ENCODE data around the gene ZCCHC13. TPM values are rescaled to one million over a fixed set of nuclear protein-coding genes. Genes with fewer than 3 reads are reported as not detected.
"Not testable (repeated sequence)": the region's sequence is repeated elsewhere in the genome, so short reads cannot be mapped to it uniquely, and the experiment has no call there.

Gene ZCCHC13
- total and polyA plus RNA-seq, 9 donors, result not detected

DNA sequence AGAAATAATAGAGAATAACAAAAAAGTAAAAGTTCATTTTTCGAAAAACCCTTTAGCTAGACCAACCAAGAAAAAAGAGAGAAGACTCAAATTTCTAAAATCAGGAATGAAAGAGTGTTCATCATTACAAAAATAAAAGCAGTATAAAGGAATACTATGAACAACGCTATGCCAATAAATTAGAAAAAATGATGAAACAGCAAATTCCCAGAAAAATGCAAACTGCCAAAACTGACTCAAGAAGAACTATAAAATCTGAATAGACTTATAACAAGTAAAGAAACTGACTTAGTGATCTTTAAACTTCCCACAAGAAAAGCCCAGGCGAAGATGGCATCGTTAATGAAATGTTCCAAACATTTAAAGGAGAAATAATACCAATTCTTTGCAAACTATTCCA is 3.1 kb upstream of the ZCCHC13 start:
- Histone ChIP-seq H3K9me3 (no peaks in the 10 kb centered on the region), H3K4me3 (no peak overlapping the region), H3K36me3 (no peaks in the 10 kb centered on the region), H3K27me3 (no peaks in the 10 kb centered on the region), H3K4me1 (ENCODE audit: insufficient read depth) (no peaks in the 10 kb centered on the region), H3K27ac (no peak overlapping the region)
- WGBS, 3 donors, result 49 to 56% (median 55%) methylated on average over 4 of the region's 4 CpGs
- DNase-seq, result no peak
- intact Hi-C loops (cut with DNase I), result no loop called here
- TF ChIP-seq EP300 (IDR thresholded peaks at IDR 0.05) (no peak), POLR2A (IDR thresholded peaks at IDR 0.05) (no peak)
- TF ChIP-seq, protein P1, sequence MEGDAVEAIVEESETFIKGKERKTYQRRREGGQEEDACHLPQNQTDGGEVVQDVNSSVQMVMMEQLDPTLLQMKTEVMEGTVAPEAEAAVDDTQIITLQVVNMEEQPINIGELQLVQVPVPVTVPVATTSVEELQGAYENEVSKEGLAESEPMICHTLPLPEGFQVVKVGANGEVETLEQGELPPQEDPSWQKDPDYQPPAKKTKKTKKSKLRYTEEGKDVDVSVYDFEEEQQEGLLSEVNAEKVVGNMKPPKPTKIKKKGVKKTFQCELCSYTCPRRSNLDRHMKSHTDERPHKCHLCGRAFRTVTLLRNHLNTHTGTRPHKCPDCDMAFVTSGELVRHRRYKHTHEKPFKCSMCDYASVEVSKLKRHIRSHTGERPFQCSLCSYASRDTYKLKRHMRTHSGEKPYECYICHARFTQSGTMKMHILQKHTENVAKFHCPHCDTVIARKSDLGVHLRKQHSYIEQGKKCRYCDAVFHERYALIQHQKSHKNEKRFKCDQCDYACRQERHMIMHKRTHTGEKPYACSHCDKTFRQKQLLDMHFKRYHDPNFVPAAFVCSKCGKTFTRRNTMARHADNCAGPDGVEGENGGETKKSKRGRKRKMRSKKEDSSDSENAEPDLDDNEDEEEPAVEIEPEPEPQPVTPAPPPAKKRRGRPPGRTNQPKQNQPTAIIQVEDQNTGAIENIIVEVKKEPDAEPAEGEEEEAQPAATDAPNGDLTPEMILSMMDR (IDR thresholded peaks at IDR 0.05), result no peak

DNA sequence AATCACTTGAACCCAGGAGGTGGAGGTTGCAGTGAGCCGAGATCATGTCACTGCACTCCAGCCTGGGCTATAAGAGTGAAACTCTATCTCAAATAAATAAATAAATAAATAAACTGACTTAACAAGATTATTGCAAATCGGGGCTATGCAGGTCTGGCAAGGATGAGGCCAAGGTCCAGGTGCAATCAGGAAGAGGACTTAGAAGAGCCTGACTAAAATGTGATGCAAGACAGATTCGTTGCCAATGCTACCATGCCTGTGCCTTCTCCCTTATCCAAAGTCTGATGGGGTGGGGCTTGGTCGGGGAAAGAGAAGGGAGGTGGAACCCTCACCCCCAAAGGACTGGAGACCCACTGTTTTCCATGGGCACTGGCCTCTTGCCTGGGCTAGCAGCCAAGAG is 14.7 kb downstream of the ZCCHC13 start:
- Histone ChIP-seq H3K36me3 (no peaks in the 10 kb centered on the region), H3K27ac (no peak overlapping the region), H3K27me3 (no peaks in the 10 kb centered on the region), H3K4me1 (ENCODE audit: insufficient read depth) (no peaks in the 10 kb centered on the region), H3K4me3 (no peak overlapping the region), H3K9me3 (no peaks in the 10 kb centered on the region)
- intact Hi-C loops (cut with DNase I), result no loop called here
- TF ChIP-seq EP300 (IDR thresholded peaks at IDR 0.05), result no peak
- no peak for TF ChIP-seq POLR2A (IDR thresholded peaks at IDR 0.05)
- TF ChIP-seq, protein P1 (IDR thresholded peaks at IDR 0.05), result no peak
- 74 to 82% (median 82%) methylated on average over 4 of the region's 4 CpGs for WGBS, 3 donors
- no peak for DNase-seq

DNA sequence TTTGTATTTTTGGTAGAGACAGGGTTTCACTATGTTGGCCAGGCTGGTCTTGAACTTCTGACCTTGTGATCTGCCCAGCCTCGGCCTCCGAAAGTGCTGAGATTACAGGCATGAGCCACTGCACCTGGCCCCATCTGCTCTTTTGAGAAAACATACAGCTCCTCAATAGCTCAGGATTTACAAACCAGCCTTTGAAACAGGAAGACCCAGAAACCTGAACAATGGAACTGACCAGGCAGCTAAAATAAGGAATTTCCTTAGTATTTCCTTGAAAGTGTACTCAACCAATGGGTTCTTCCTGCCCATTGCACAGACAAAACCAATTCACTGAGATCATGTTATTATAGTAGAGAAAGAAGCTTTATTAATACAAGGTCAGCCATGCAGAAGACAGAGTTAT is 15.3 kb downstream of the ZCCHC13 start:
- intact Hi-C loops (cut with DNase I); H3K4me1 ChIP-seq (ENCODE audit: insufficient read depth); H3K4me3 ChIP-seq; H3K27me3 ChIP-seq; H3K36me3 ChIP-seq; H3K9me3 ChIP-seq; DNase-seq; H3K27ac ChIP-seq: not testable (repeated sequence)
- WGBS, 3 donors, result 63 to 100% (median 67%) methylated on average over 2 of the region's 2 CpGs

DNA sequence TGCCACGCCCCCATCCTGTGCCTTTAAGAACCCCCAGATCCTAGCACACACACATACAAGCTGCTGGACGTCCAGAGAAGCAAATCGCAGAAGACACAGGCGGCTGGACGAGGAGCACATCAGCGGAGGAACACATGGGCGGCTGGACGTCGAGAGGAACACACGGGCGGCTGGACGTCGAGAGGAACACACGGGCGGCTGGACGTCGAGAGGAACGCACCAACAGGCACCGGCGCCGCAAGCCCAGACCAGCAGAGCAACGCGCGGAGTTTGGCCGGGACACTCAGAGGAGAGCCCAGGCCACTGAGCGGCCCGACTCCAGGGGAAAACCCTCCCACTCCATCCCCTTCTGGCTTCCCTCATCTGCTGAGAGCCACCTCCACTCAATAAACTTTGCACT is 17.2 kb downstream of the ZCCHC13 start:
- Histone ChIP-seq H3K9me3 (no peaks in the 10 kb centered on the region), H3K4me1 (ENCODE audit: insufficient read depth) (no peaks in the 10 kb centered on the region), H3K27me3 (no peaks in the 10 kb centered on the region), H3K36me3 (no peaks in the 10 kb centered on the region), H3K27ac (no peak overlapping the region), H3K4me3 (no peak overlapping the region)
- 84 to 86% (median 84%) methylated on average over 27 of the region's 27 CpGs for WGBS, 3 donors
- no peak for DNase-seq
- intact Hi-C loops (cut with DNase I), result no loop called here
- TF ChIP-seq EP300 (IDR thresholded peaks at IDR 0.05), result no peak
- TF ChIP-seq, protein P1 (IDR thresholded peaks at IDR 0.05), result no peak
- no peak for TF ChIP-seq POLR2A (IDR thresholded peaks at IDR 0.05)

DNA sequence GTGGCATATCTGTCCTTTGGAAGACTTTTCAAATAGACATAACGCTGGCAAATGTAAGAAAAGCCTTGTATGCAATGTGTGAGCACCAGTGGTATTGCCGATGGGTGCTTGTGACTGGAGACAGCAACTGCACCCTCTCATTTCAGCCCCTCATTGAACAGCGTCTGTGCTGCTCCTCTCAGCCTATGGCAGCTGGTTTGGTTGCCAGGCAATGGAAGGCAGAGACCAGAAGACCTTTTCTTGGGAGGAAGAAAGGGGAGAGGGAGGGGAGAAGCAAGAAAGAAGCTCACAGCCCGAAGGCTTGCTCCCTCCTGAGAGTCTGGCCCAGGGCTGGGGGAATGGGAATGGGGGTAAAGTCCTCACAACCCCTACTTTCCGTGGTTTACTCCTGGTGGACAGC is 20.2 kb downstream of the ZCCHC13 start:
- TF ChIP-seq, protein P1 (IDR thresholded peaks at IDR 0.05), result no peak
- TF ChIP-seq EP300 (IDR thresholded peaks at IDR 0.05) (no peak), POLR2A (IDR thresholded peaks at IDR 0.05) (no peak)
- Histone ChIP-seq H3K36me3 (no peaks in the 10 kb centered on the region), H3K4me3 (no peak overlapping the region), H3K27ac (no peak overlapping the region), H3K4me1 (ENCODE audit: insufficient read depth) (no peaks in the 10 kb centered on the region), H3K27me3 (no peaks in the 10 kb centered on the region), H3K9me3 (no peaks in the 10 kb centered on the region)
- no peak for DNase-seq
- intact Hi-C loops (cut with DNase I), result no loop called here
- WGBS, 3 donors, result 51 to 60% (median 52%) methylated on average over 5 of the region's 5 CpGs
